Activated CD4-positive, alpha-beta memory T cell treated with anti-CD3 and anti-CD28 coated beads for 36 hours (primary cell): ENCODE measurements around the gene ZNF346. TPM values are rescaled to one million over a fixed set of nuclear protein-coding genes. Genes with fewer than 3 reads are reported as not detected.

Experiments
- CTCF ChIA-PET: fragments of 350-600 bp; sonication (Branson Sonifier 250); formaldehyde crosslinking; loops from one replicate; lab custom pipeline; 2021; ENCODE audit warnings: antibody characterized with exemption, inconsistent platforms; lab: Charles Lee
- POLR2A ChIA-PET: fragments of 350-600 bp; sonication (Branson Sonifier 250); formaldehyde crosslinking; loops from one replicate; lab custom pipeline; 2021; ENCODE audit warnings: antibody characterized with exemption; lab: Charles Lee
- DNase-seq: peaks from one replicate; pipeline ENCODE4 v3.0.0-alpha.2; 2020
- H3K27ac Mint-ChIP-seq: one replicate; pipeline ENCODE4 v1.8.0; 2021; ENCODE audit warnings: mixed read lengths
- H3K27me3 Mint-ChIP-seq: one replicate; pipeline ENCODE4 v1.8.0; 2021; ENCODE audit warnings: mixed read lengths
- H3K36me3 Mint-ChIP-seq: one replicate; pipeline ENCODE4 v1.8.0; 2021; ENCODE audit warnings: mixed read lengths
- H3K4me1 Mint-ChIP-seq: one replicate; pipeline ENCODE4 v1.8.0; 2021; ENCODE audit warnings: low read depth, mixed read lengths
- H3K4me3 Mint-ChIP-seq: one replicate; pipeline ENCODE4 v1.8.0; 2021; ENCODE audit warnings: mild to moderate bottlenecking, mixed read lengths
- H3K9me3 Mint-ChIP-seq: one replicate; pipeline ENCODE4 v1.8.0; 2021; ENCODE audit warnings: mixed read lengths
- intact Hi-C: fragments of 100-400 bp; cut with micrococcal nuclease; formaldehyde crosslinking; loops from one replicate; pipeline ENCODE4 v1.15.1; 2023
- total RNA-seq, 2 experiments: library from RNA; stranded (reverse); gene quantifications; one replicate each; pipeline ENCODE4 v1.2.3, GENCODE V29; 2021

ZNF346 gene
- total RNA-seq, 2 experiments from 2014 or later = 12.7 to 15.6 TPM

- intact Hi-C loops = loop anchor here (1.0 to 10.0 kb wide), 5 partner anchors 40 to 455 kb away; partner anchors contain the start of gene PDLIM7
- ChIA-PET POLR2A (no interaction called here), CTCF (interaction anchor here (0.5 to 5.5 kb wide), 52 partner anchors 9 to 459 kb away, joined by 3 to 95 read pairs (median 4); partner anchors contain the start of genes LMAN2 and NSD1)
- H3K4me1 Mint-ChIP-seq = peaks cover 21% of the 10 kb centered on the region
- no peak overlapping the region for H3K4me3 Mint-ChIP-seq
- no peak for DNase-seq
- H3K9me3 Mint-ChIP-seq = no peaks in the 10 kb centered on the region
- no peaks in the 10 kb centered on the region for H3K27me3 Mint-ChIP-seq
- H3K27ac Mint-ChIP-seq = no peak overlapping the region
- no peaks in the 10 kb centered on the region for H3K36me3 Mint-ChIP-seq
Observed at GRCh38 chr5:177112589-177113220, 90.2 kb downstream of the ZNF346 start.

- Mint-ChIP-seq H3K27me3 (no peaks in the 10 kb centered on the region), H3K9me3 (no peaks in the 10 kb centered on the region), H3K4me1 (peaks cover 21% of the 10 kb centered on the region), H3K36me3 (no peaks in the 10 kb centered on the region), H3K4me3 (no peak overlapping the region), H3K27ac (no peak overlapping the region)
- POLR2A ChIA-PET = no interaction called here
- peak; percentile 89 for DNase-seq
- CTCF ChIA-PET = interaction anchor here (0.6 to 5.5 kb wide), 55 partner anchors 8 to 1133 kb away, joined by 3 to 95 read pairs (median 4); partner anchors contain the start of genes LMAN2, NSD1, PRELID1 and RAB24
- intact Hi-C loops = loop anchor here (1.0 to 10.0 kb wide), 7 partner anchors 20 to 456 kb away; partner anchors contain the start of genes NSD1, PDLIM7, PRELID1 and RAB24
Observed at GRCh38 chr5:177113566-177114424, 91.3 kb downstream of the ZNF346 start.

- POLR2A ChIA-PET = interaction anchor here (1.1 kb wide), 1 partner anchor 12 kb away, joined by 3 read pairs; no protein-coding TSS in a partner anchor
- Mint-ChIP-seq H3K27me3 (no peaks in the 10 kb centered on the region), H3K9me3 (no peaks in the 10 kb centered on the region), H3K36me3 (no peaks in the 10 kb centered on the region), H3K4me1 (peaks cover 18% of the 10 kb centered on the region), H3K4me3 (peak overlapping the region; percentile 52), H3K27ac (peak overlapping the region; percentile 54)
- CTCF ChIA-PET = no interaction called here
- intact Hi-C loops = loop anchor here (10.0 kb wide), 1 partner anchor 148 kb away; no protein-coding TSS in a partner anchor
- peak; percentile 92 for DNase-seq
Observed at GRCh38 chr5:177116631-177117373, 94.3 kb downstream of the ZNF346 start.

GRCh38 chr5:177117441-177118045, 95.0 kb downstream of the ZNF346 start:
- H3K9me3 Mint-ChIP-seq = no peaks in the 10 kb centered on the region
- no peaks in the 10 kb centered on the region for H3K36me3 Mint-ChIP-seq
- no peak overlapping the region for H3K27ac Mint-ChIP-seq
- no peaks in the 10 kb centered on the region for H3K27me3 Mint-ChIP-seq
- intact Hi-C loops = loop anchor here (10.0 kb wide), 1 partner anchor 147 kb away; no protein-coding TSS in a partner anchor
- DNase-seq = no peak
- POLR2A ChIA-PET = interaction anchor here (1.1 to 1.8 kb wide), 2 partner anchors 11 to 15 kb away, joined by 3 to 4 read pairs; no protein-coding TSS in a partner anchor
- CTCF ChIA-PET = interaction anchor here (0.7 kb wide), 1 partner anchor 9 kb away, joined by 3 read pairs; no protein-coding TSS in a partner anchor
- no peak overlapping the region for H3K4me3 Mint-ChIP-seq
- peaks cover 17% of the 10 kb centered on the region for H3K4me1 Mint-ChIP-seq

GRCh38 chr5:177122566-177122965, 100.1 kb downstream of the ZNF346 start:
- POLR2A ChIA-PET = no interaction called here
- intact Hi-C loops = no loop called here
- no peaks in the 10 kb centered on the region for H3K4me1 Mint-ChIP-seq
- no peaks in the 10 kb centered on the region for H3K36me3 Mint-ChIP-seq
- H3K27me3 Mint-ChIP-seq = no peaks in the 10 kb centered on the region
- H3K9me3 Mint-ChIP-seq = no peaks in the 10 kb centered on the region
- CTCF ChIA-PET = interaction anchor here (1.2 kb wide), 1 partner anchor 9 kb away, joined by 9 read pairs; no protein-coding TSS in a partner anchor
- no peak for DNase-seq
- no peak overlapping the region for H3K27ac Mint-ChIP-seq
- no peak overlapping the region for H3K4me3 Mint-ChIP-seq

GRCh38 chr5:177123789-177124485, 101.4 kb downstream of the ZNF346 start:
- ChIA-PET CTCF (interaction anchor here (1.0 to 1.4 kb wide), 3 partner anchors 10 to 52 kb away, joined by 3 to 6 read pairs (median 3); no protein-coding TSS in a partner anchor), POLR2A (interaction anchor here (0.9 kb wide), 1 partner anchor 9 kb away, joined by 3 read pairs; no protein-coding TSS in a partner anchor)
- no peaks in the 10 kb centered on the region for H3K36me3 Mint-ChIP-seq
- H3K27me3 Mint-ChIP-seq = no peaks in the 10 kb centered on the region
- intact Hi-C loops = no loop called here
- H3K27ac Mint-ChIP-seq = no peak overlapping the region
- H3K9me3 Mint-ChIP-seq = no peaks in the 10 kb centered on the region
- H3K4me1 Mint-ChIP-seq = peaks cover 10% of the 10 kb centered on the region
- no peak for DNase-seq
- H3K4me3 Mint-ChIP-seq = no peak overlapping the region

- Mint-ChIP-seq H3K9me3 (no peaks in the 10 kb centered on the region), H3K4me1 (peaks cover 16% of the 10 kb centered on the region), H3K4me3 (no peak overlapping the region), H3K36me3 (no peaks in the 10 kb centered on the region), H3K27ac (no peak overlapping the region), H3K27me3 (no peaks in the 10 kb centered on the region)
- CTCF ChIA-PET = interaction anchor here (1.0 to 1.4 kb wide), 3 partner anchors 11 to 53 kb away, joined by 3 to 6 read pairs (median 3); no protein-coding TSS in a partner anchor
- POLR2A ChIA-PET = interaction anchor here (0.9 kb wide), 1 partner anchor 8 kb away, joined by 3 read pairs; no protein-coding TSS in a partner anchor
- intact Hi-C loops = no loop called here
- DNase-seq = no peak
Observed at GRCh38 chr5:177124486-177124991, 102.0 kb downstream of the ZNF346 start.

GRCh38 chr5:177126771-177127170, 104.3 kb downstream of the ZNF346 start:
- intact Hi-C loops = no loop called here
- Mint-ChIP-seq H3K27ac (no peak overlapping the region), H3K4me1 (peaks cover 25% of the 10 kb centered on the region), H3K27me3 (no peaks in the 10 kb centered on the region), H3K9me3 (no peaks in the 10 kb centered on the region), H3K4me3 (no peak overlapping the region), H3K36me3 (no peaks in the 10 kb centered on the region)
- ChIA-PET POLR2A (interaction anchor here (1.0 kb wide), 1 partner anchor 10 kb away, joined by 3 read pairs; no protein-coding TSS in a partner anchor), CTCF (interaction anchor here (0.6 to 2.3 kb wide), 6 partner anchors 9 to 349 kb away, joined by 3 to 12 read pairs (median 4); no protein-coding TSS in a partner anchor)
- no peak for DNase-seq

- DNase-seq = peak; percentile 41
- POLR2A ChIA-PET = interaction anchor here (1.0 kb wide), 1 partner anchor 11 kb away, joined by 3 read pairs; no protein-coding TSS in a partner anchor
- intact Hi-C loops = no loop called here
- H3K4me3 Mint-ChIP-seq = no peak overlapping the region
- H3K9me3 Mint-ChIP-seq = no peaks in the 10 kb centered on the region
- H3K4me1 Mint-ChIP-seq = peaks cover 25% of the 10 kb centered on the region
- no peaks in the 10 kb centered on the region for H3K27me3 Mint-ChIP-seq
- H3K27ac Mint-ChIP-seq = peak overlapping the region; percentile 44
- H3K36me3 Mint-ChIP-seq = no peaks in the 10 kb centered on the region
- CTCF ChIA-PET = interaction anchor here (1.1 to 1.5 kb wide), 3 partner anchors 14 to 181 kb away, joined by 5 to 12 read pairs (median 5); no protein-coding TSS in a partner anchor
Observed at GRCh38 chr5:177128551-177128981, 106.1 kb downstream of the ZNF346 start.
